ENCODE results near the gene CD300A.

CD300A gene

GRCh38 chr17:74522381-74523105 is 56.1 kb downstream of the CD300A start:
- no peak for DNase-seq

DNA sequence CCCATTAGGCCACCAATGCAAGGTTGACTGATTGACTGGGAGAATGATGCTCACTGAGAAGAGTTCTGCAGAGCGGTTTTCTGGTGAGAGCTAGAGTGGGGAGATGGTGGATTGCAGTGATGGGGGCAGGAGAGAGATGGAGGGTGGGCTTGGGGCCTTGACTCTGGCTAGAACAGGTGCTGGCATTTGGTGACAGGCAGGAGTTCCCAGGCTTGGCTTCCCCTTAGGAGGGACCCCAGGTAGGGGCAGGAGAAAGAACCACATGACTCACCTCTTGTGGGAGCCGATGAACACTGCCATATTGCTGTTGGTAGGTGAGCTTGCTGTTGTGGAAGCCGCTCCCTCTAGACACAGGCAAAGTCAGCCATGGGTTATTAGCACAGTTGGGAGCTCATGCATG is 56.9 kb downstream of the CD300A start:
- DNase-seq = no peak

DNA sequence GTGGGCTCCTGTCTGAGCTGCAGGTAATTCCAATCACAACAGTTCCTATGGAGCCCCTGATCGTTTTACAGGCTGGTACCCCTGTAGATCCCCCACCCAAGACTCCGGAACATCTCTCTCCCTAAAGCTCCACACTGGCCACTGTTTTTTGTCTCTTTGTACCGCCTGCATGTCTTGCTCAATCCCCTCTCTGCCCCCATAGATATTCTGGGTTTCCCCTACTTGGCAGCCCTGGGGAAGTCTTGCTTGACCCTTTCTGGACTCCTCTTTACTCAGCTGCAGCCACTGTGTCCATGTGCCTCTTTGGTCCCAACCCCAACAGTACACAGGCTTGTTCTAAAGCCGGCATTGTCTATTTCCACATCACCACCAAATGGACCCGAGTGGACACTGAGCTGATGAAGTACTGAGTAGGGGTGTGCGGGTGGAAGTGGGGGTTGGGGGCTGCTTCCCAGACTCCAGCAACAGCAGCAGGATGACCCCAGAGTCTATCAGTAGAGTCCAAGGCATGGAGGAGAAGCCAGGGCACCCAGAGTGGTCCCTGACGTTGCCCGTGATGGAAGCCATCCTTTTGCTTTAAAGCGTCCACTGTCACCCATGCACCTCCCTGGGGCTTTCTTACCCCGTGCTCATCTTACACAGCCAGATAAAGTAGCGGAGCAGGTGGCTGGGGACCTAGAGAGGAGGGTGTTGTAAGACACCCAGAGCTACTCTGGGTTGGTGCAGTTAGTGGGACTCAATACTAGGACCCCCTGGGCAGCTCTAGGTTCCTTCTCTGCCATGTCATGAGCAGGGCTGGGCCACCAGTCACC is 58.4 kb downstream of the CD300A start:
- DNase-seq = no peak

GRCh38 chr17:74525465-74525725 is 59.0 kb downstream of the CD300A start:
- DNase-seq = no peak

DNA sequence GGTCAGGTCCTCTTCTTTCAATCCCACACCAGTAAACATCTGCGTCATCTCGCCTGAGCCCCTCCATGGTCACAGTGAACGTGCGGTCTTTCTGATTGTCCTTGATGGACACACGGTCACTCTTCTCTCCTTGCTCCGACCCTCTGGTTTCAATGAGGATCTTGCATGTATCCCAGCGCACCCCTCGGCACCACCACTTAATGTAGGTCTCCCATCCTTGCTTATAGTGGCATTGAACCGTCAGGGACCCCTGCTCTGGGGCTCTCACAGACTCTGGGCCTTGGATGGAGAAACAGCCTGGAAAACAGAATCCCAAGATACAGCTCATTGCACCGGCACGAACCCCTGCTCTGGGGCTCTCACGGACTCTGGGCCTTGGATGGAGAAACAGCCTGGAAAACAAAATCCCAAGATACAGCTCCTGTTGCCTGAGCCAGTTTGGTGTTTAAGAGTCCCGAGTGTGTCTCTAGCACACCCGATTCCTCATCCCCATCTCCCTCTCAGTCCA is 59.4 kb downstream of the CD300A start:
- no peak for DNase-seq

- DNase-seq = no peak
Observed at GRCh38 chr17:74526681-74527080, 60.2 kb downstream of the CD300A start.

DNA sequence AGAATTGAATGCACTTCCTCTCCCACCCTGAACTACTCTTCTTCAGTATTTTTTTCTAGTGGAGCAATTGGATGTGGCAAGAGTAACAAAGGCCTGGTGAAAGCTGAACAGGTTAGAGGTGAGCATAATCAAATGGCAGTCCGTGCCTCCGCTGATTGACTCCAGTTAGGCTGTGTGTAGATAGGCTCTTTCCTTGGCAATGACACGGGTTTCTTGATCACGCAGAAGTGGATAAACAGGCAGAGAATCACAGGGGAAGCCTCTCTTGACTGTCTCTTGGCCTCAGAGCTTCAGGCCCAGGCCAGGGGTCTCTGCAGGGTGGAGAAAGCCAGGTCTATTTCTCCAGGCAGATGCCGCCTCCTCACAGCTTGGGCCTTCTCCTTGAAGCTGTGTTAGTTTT is 60.6 kb downstream of the CD300A start:
- no peak for DNase-seq

DNA sequence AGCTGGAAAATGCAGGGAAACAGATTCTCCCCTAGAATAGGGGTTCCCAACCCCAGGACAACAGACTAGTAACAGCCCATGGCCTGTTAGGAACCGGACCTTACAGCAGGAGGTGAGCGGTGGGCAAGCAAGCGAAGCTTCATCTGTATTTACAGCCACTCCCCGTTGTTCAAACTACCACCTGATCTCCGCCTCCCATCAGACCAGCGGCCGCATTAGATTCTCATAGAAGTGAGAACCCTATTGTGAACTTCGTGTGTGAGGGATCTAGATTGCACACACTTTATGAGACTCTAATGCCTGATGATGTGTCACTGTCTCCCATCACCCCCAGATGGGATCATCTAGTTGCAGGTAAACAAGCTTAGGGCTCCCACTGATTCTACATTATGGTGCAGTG is 61.3 kb downstream of the CD300A start:
- DNase-seq = no peak

DNA sequence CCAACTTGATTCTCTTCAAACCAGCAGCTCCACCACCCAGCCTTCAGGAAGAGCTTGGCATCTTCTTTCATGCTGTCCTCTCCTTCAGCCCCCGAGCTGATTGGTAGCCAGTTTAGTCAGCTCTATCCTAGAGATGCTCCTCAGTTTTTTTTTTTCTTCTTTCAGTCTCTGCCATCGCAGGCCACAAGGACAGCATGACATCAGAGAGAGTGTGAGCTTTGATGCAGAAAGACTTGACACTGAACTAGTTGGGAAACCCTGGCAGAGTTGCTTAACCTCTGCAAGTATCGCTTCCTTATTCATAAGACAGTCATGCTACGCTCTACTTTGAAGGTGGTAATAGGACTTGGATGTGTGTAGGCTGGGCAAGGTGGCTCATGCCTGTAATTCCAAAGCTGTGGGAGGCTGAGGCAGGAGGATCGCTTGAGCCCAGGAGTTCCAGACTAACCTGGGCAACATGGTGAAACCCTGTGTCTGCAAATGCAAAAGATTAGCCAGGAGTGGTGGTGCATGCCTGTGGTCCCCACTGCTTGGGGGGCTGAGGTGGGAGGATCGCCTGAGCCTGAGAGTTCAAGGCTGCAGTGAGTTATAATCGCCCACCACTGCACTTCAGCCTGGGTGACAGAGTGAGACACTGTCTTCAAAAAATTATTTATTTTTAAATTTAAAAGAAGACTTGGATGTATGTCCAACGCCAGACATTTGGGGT is 62.2 kb downstream of the CD300A start:
- DNase-seq = no peak

DNA sequence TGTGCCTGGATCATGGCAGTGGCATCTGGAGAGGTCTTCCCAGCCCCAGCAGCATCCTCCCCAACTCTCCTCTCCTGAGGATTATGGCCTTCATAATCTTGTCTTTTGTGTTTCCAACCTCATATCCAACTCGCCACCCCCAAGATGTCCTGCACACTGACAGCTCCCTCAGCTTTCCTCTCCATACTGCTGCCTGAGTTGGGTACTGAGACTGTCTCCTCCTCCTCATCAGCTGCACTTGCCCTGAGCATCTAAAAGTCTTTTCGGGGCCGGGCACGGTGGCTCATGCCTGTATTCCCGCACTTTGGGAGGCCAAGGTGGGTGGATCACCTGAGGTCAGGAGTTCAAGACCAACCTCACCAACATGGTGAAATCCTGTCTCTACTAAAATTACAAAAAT is 62.8 kb downstream of the CD300A start:
- no peak for DNase-seq

GRCh38 chr17:74530831-74531150 is 64.4 kb downstream of the CD300A start:
- no peak for DNase-seq

GRCh38 chr17:74531231-74531761 is 64.9 kb downstream of the CD300A start, which contains the start of gene CD300LB:
TSS of gene CD300LB (minus strand) at chr17:74531475. CDS start at chr17:74531350, 125 bp downstream.
- DNase-seq = no peak

DNA sequence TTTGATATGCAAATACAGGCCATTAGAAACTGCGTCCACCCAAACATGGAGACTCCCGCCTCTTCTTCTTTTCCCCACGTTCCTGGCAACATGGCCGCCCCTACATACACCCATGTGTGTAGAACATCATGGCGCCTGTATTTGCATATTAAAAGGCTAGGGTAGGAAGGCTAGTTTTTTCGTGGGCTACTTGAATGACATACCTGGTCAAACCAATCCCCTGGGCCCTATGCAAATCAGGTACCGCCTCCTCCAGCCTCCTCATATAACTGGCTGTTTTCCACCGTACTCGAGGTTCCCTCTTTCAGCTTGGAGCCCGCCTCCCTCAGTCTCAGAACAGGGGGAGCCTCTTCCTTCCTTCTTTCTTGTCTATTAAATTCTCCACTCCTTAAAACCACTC is 65.7 kb downstream of the CD300A start:
- peak; percentile 73 for DNase-seq

Data from OCI-M1 (cell line).